Kidney (tissue), 14 donors: Measurements from ENCODE around the gene PBX4. TPM values are rescaled to one million over a fixed set of nuclear protein-coding genes. Genes with fewer than 3 reads are reported as not detected.

Experiments used
- DNase-seq, 5 donors: peaks; one replicate each; pipeline ENCODE4 v3.0.0-alpha.2; 2013 to 2020
- FAIRE-seq: peaks from 2 replicates; lab custom pipeline; 2012; peaks lifted over from hg19 to GRCh38; lab: Jason Lieb, UNC
- H3K27ac ChIP-seq, 2 donors: one replicate each; pipeline ENCODE4 v1.7.0; 2013; ENCODE audit warnings: low read depth in 2 of 2, low read length in 2 of 2, inconsistent platforms in 1 of 2
- H3K27me3 ChIP-seq: one replicate; pipeline ENCODE4 v1.7.1; 2013; ENCODE audit warnings: low read length, inconsistent platforms; ENCODE audit not compliant: control insufficient read depth, insufficient read depth
- H3K36me3 ChIP-seq, 3 donors: one replicate each; pipeline versions ENCODE4 v1.7.0 to v1.7.1; 2013; ENCODE audit warnings: low read length in 3 of 3, control low read depth in 1 of 3, inconsistent platforms in 1 of 3; ENCODE audit not compliant: insufficient read depth in 3 of 3, control insufficient read depth in 2 of 3
- H3K4me1 ChIP-seq, 3 donors: one replicate each; pipeline versions ENCODE4 v1.7.0 to v1.7.1; 2013; ENCODE audit warnings: low read length in 3 of 3, inconsistent platforms in 1 of 3, low read depth in 1 of 3; ENCODE audit not compliant: control insufficient read depth in 2 of 3, insufficient read depth in 2 of 3
- H3K4me3 ChIP-seq, 3 donors: one replicate each; pipeline versions ENCODE4 v1.7.0 to v1.8.1; 2013; ENCODE audit warnings: low read length in 3 of 3, control low read depth in 1 of 3, inconsistent platforms in 1 of 3
- H3K9ac ChIP-seq, 3 donors: one replicate each; pipeline versions ENCODE4 v1.7.0 to v1.7.1; 2013; ENCODE audit warnings: low read length in 3 of 3, control low read depth in 1 of 3, inconsistent platforms in 1 of 3
- H3K9me3 ChIP-seq, 3 donors: one replicate each; pipeline versions ENCODE4 v1.7.0 to v1.7.1; 2013; ENCODE audit warnings: low read length in 3 of 3, control low read depth in 1 of 3, inconsistent platforms in 1 of 3; ENCODE audit not compliant: control insufficient read depth in 2 of 3, insufficient read depth in 1 of 3
- intact Hi-C: fragments of 100-400 bp; cut with DNase I; formaldehyde crosslinking; loops from one replicate; pipeline ENCODE4 v1.11.1; 2022
- polyA plus RNA-seq: library from polyadenylated mRNA; stranded (reverse); fragments of 350-450 nt; fragmentation: Illumina TruSeq; extraction: RNeasy Lipid Tissue Mini Kit (QIAGEN cat#74804); gene quantifications from one replicate; pipeline ENCODE4 v1.2.3, GENCODE V29; 2014; ENCODE audit warnings: low read depth, low replicate concordance; ENCODE audit not compliant: insufficient read depth
- total RNA-seq: library from RNA; stranded (reverse); fragmentation: NEBNext Ultra II Directional; extraction: Animal tissue kit (Norgen Biotek cat#: 25700); gene quantifications from one replicate; pipeline ENCODE4 v1.2.1, GENCODE V29; 2021
- TF ChIP-seq, protein P1 (sequence below): IDR thresholded peaks from 3 replicates; pipeline ENCODE4 v1.5.1; 2012; ENCODE audit warnings: mild to moderate bottlenecking, moderate library complexity, borderline replicate concordance; ENCODE audit not compliant: insufficient read depth; ENCODE audit errors: extremely low read depth
- donor health status: control.
- donor health status: control.
- donor health status: control.
- donor health status: control.
- donor health status: control.
- donor health status: DM: yes; HTN: yes; CAD: no.
- donor health status: Normal renal cell carcinoma (clear cell type).

PBX4 gene
- total and polyA plus RNA-seq, 2 donors from 2014 or later, result 3.9 to 5.7 TPM

DNA sequence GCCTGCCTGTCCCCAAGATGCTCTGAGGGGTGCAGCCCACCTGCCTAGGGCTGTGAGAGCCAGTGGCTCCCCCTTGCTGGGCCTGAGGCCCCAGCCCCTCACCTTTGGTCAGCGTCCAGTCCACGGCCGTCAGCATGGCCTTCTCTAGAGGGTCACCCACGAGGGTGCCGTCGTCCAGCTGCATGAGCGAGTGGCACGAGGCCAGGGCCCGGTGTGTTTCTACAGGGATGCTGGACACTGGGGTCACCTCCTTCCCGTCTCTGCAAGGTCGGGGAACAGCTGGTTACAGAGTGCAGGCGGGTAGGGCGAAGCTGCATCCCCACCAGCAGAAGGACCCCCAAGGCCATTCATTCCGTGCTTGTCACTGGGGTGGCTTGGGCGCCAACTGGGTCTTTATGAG, 36.0 kb upstream of the PBX4 start:
- TF ChIP-seq, protein P1, sequence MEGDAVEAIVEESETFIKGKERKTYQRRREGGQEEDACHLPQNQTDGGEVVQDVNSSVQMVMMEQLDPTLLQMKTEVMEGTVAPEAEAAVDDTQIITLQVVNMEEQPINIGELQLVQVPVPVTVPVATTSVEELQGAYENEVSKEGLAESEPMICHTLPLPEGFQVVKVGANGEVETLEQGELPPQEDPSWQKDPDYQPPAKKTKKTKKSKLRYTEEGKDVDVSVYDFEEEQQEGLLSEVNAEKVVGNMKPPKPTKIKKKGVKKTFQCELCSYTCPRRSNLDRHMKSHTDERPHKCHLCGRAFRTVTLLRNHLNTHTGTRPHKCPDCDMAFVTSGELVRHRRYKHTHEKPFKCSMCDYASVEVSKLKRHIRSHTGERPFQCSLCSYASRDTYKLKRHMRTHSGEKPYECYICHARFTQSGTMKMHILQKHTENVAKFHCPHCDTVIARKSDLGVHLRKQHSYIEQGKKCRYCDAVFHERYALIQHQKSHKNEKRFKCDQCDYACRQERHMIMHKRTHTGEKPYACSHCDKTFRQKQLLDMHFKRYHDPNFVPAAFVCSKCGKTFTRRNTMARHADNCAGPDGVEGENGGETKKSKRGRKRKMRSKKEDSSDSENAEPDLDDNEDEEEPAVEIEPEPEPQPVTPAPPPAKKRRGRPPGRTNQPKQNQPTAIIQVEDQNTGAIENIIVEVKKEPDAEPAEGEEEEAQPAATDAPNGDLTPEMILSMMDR, result no peak
- DNase-seq, result no peak
- Histone ChIP-seq H3K27ac (no peak overlapping the region), H3K4me3 (no peak overlapping the region), H3K9me3 (no peaks in the 10 kb centered on the region), H3K9ac (no peak overlapping the region), H3K36me3 (peaks cover 0 to 79% (median 49%) of the 10 kb centered on the region in 3 donors), H3K4me1 (no peaks in the 10 kb centered on the region), H3K27me3 (no peaks in the 10 kb centered on the region)
- intact Hi-C loops, result no loop called here
- no peak for FAIRE-seq

DNA sequence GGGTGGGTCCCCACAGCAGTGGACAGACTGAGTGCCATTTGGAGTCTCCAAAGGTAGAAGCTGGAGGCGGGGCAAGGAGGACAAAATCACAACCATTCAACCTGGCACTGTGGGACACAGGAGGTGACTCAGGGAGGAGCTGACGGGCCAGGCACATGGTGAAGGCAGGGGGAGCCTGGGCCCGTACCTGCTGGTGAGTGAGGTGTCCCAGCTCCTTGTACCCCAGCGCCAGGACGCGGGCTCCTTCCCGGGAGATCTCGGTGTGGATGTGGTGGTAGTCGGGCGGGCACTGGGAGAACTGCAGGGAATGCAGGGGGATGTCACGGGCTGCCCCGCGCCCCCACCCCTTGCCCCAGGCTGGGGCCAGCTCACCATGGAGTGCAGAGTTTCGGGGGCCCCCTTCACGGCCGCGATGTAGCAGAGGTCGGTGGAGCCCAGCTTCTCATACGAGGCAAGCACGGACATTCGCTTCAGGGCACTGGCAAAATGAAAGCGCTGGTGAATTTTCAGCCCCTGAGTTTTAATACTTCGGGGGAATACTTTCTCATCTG, 35.2 kb upstream of the PBX4 start:
- H3K36me3 ChIP-seq, result peaks cover 0 to 81% (median 49%) of the 10 kb centered on the region in 3 donors
- H3K4me3 ChIP-seq, result no peak overlapping the region
- FAIRE-seq (no peak), DNase-seq (no peak)
- no peak overlapping the region for H3K9ac ChIP-seq
- no peaks in the 10 kb centered on the region for H3K9me3 ChIP-seq
- intact Hi-C loops, result no loop called here
- H3K4me1 ChIP-seq, result no peaks in the 10 kb centered on the region
- H3K27ac ChIP-seq, result no peak overlapping the region
- H3K27me3 ChIP-seq, result no peaks in the 10 kb centered on the region
- TF ChIP-seq, protein P1, result no peak

DNA sequence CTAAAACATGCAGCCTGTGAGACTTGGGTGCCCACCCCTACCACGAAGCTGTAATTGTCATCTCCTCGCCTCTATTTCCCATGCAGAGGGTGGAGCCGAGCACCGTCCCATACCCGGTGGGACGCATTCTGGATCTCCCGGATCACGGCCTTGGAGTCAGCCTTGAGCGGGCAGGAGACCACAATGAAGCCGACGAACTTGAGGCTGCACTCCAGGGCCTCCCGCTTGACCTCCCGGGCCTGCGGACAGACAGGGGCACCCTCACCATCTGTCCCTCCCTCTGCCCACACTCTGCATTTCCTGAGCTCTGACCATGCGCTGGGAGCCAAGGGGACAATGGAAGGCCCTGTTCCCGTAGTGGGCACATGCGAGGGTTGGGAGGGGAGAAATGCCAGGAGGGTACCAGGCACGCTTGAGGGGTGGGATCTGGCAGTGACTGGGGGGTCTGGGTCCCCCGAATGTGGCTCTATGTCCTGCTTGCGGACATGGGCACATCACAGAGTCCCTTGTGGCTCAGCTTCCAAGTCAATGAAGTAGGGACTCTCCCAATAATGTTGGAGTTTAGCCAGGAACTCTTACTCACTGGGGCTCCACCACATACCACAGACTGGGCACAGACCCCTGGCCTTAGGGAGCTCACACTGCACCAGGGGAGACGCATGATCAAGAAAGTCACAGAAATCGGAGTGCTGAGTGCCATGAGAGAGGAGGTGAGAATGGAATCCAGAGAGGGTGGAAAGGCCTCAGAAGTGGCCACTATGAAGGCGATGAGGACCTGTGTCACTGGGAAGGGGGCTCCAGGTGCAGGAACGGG, 34.2 kb upstream of the PBX4 start:
- no peak overlapping the region for H3K4me3 ChIP-seq
- H3K4me1 ChIP-seq, result no peaks in the 10 kb centered on the region
- no peaks in the 10 kb centered on the region for H3K9me3 ChIP-seq
- DNase-seq (no peak), FAIRE-seq (no peak)
- intact Hi-C loops, result no loop called here
- no peak overlapping the region for H3K27ac ChIP-seq
- TF ChIP-seq, protein P1, result no peak
- no peak overlapping the region for H3K9ac ChIP-seq
- peaks cover 0 to 74% (median 43%) of the 10 kb centered on the region in 3 donors for H3K36me3 ChIP-seq
- H3K27me3 ChIP-seq, result no peaks in the 10 kb centered on the region
